OCI-LY1 (cell line): ENCODE data around the gene ZNF260.

Experiments used
- H2AFZ ChIP-seq: fragments of 200-600 bp; sonication (generic), shearing (Covaris generic); 2 replicates; pipeline ENCODE4 v1.6.0; 2014; ENCODE audit warnings: antibody characterized with exemption, mild to moderate bottlenecking, low read length
- H3F3A ChIP-seq: fragments of 200-600 bp; sonication (generic), shearing (Covaris generic); 2 replicates; pipeline ENCODE4 v1.6.0; 2014; ENCODE audit warnings: mild to moderate bottlenecking, antibody characterized with exemption, low read length, moderate library complexity; ENCODE audit not compliant: insufficient read depth
- H3K27ac ChIP-seq: fragments of 200-600 bp; sonication (generic); 2 replicates; pipeline ENCODE4 v1.5.1; 2014; ENCODE audit warnings: low read length, mixed run types, mild to moderate bottlenecking, low read depth; ENCODE audit not compliant: poor library complexity, severe bottlenecking
- H3K27me3 ChIP-seq: fragments of 200-600 bp; sonication (generic); 2 replicates; pipeline ENCODE4 v1.6.0; 2014; ENCODE audit warnings: antibody characterized with exemption, mild to moderate bottlenecking, low read length, moderate library complexity; ENCODE audit not compliant: insufficient read depth
- H3K36me3 ChIP-seq: fragments of 200-600 bp; sonication (generic); 2 replicates; pipeline ENCODE4 v1.6.1; 2014; ENCODE audit warnings: mild to moderate bottlenecking, antibody characterized with exemption, low read length, moderate library complexity, mixed read lengths; ENCODE audit not compliant: insufficient read depth
- H3K4me1 ChIP-seq: fragments of 200-600 bp; sonication (generic); 2 replicates; pipeline ENCODE4 v1.5.1; 2014; ENCODE audit warnings: mild to moderate bottlenecking, low read length, moderate library complexity; ENCODE audit not compliant: insufficient read depth, severe bottlenecking
- H3K4me2 ChIP-seq: fragments of 200-600 bp; sonication (generic), shearing (Covaris generic); 2 replicates; pipeline ENCODE4 v1.6.1; 2014; ENCODE audit warnings: low read length
- H3K4me3 ChIP-seq: fragments of 200-600 bp; sonication (generic); 2 replicates; pipeline ENCODE4 v1.5.1; 2014; ENCODE audit warnings: low read length, low read depth, mild to moderate bottlenecking, mixed read lengths; ENCODE audit not compliant: poor library complexity, severe bottlenecking
- H3K79me2 ChIP-seq: fragments of 200-600 bp; shearing (Covaris generic); 2 replicates; pipeline ENCODE4 v1.6.1; 2016; ENCODE audit warnings: mixed run types, low read length, mixed read lengths; ENCODE audit not compliant: insufficient read depth
- H3K9ac ChIP-seq: fragments of 200-600 bp; sonication (generic), shearing (Covaris generic); 2 replicates; pipeline ENCODE4 v1.6.1; 2014; ENCODE audit warnings: mild to moderate bottlenecking, low read length, mixed read lengths
- H3K9me2 ChIP-seq: fragments of 200-600 bp; sonication (generic), shearing (Covaris generic); 2 replicates; pipeline ENCODE4 v1.6.1; 2014; ENCODE audit warnings: low read depth, mild to moderate bottlenecking, low read length, mixed read lengths
- H3K9me3 ChIP-seq: fragments of 200-600 bp; shearing (Covaris generic); 2 replicates; pipeline ENCODE4 v1.6.1; 2014; ENCODE audit warnings: low read length, mixed read lengths
- H4K20me1 ChIP-seq: fragments of 200-600 bp; sonication (generic), shearing (Covaris generic); 2 replicates; pipeline ENCODE4 v1.6.0; 2016; ENCODE audit warnings: mild to moderate bottlenecking, low read length; ENCODE audit not compliant: insufficient read depth
- CTCF ChIP-seq: fragments of 200-600 bp; sonication (generic), shearing (Covaris generic); IDR thresholded peaks from 2 replicates; pipeline ENCODE4 v1.5.1; 2017; ENCODE audit warnings: mild to moderate bottlenecking, antibody characterized with exemption, low read length, moderate library complexity, mixed read lengths
- EZH2 ChIP-seq: fragments of 200-600 bp; sonication (generic), shearing (Covaris generic); IDR thresholded peaks from 2 replicates; pipeline ENCODE4 v1.8.0; 2017; ENCODE audit warnings: borderline replicate concordance, mixed run types, mild to moderate bottlenecking, antibody characterized with exemption, low read length, moderate library complexity, mixed read lengths

ZNF260 gene

GRCh38 chr19:36527873-36528193 lies 238 bp downstream of the ZNF260 start:
- H3K9me2 ChIP-seq, result no peaks in the 10 kb centered on the region
- no peaks in the 10 kb centered on the region for H4K20me1 ChIP-seq
- no peak overlapping the region for H2AFZ ChIP-seq
- peaks cover 17% of the 10 kb centered on the region for H3K79me2 ChIP-seq
- no peaks in the 10 kb centered on the region for H3F3A ChIP-seq
- peak overlapping the region; percentile 87 for H3K4me2 ChIP-seq
- TF ChIP-seq CTCF, result no peak
- no peak for TF ChIP-seq EZH2
- peak overlapping the region; percentile 80 for H3K9ac ChIP-seq
- H3K4me1 ChIP-seq, result peaks cover 21% of the 10 kb centered on the region
- H3K9me3 ChIP-seq, result peaks cover 10% of the 10 kb centered on the region
- H3K36me3 ChIP-seq, result peaks cover 41% of the 10 kb centered on the region
- no peaks in the 10 kb centered on the region for H3K27me3 ChIP-seq
- H3K27ac ChIP-seq, result peak overlapping the region; percentile 65
- peak overlapping the region; percentile 81 for H3K4me3 ChIP-seq

GRCh38 chr19:36527341-36527740 lies 730 bp downstream of the ZNF260 start:
- no peak overlapping the region for H2AFZ ChIP-seq
- no peaks in the 10 kb centered on the region for H4K20me1 ChIP-seq
- H3F3A ChIP-seq, result no peaks in the 10 kb centered on the region
- peak overlapping the region; percentile 65 for H3K27ac ChIP-seq
- no peaks in the 10 kb centered on the region for H3K27me3 ChIP-seq
- H3K4me2 ChIP-seq, result peak overlapping the region; percentile 87
- H3K9ac ChIP-seq, result peak overlapping the region; percentile 80
- H3K36me3 ChIP-seq, result peaks cover 41% of the 10 kb centered on the region
- TF ChIP-seq CTCF (no peak), EZH2 (no peak)
- H3K79me2 ChIP-seq, result peaks cover 17% of the 10 kb centered on the region
- H3K4me1 ChIP-seq, result peaks cover 21% of the 10 kb centered on the region
- peaks cover 12% of the 10 kb centered on the region for H3K9me3 ChIP-seq
- H3K9me2 ChIP-seq, result no peaks in the 10 kb centered on the region
- peak overlapping the region; percentile 81 for H3K4me3 ChIP-seq

GRCh38 chr19:36526581-36526980 lies 1.5 kb downstream of the ZNF260 start:
- no peaks in the 10 kb centered on the region for H3K27me3 ChIP-seq
- H3K4me1 ChIP-seq, result peaks cover 21% of the 10 kb centered on the region
- no peaks in the 10 kb centered on the region for H4K20me1 ChIP-seq
- H3K79me2 ChIP-seq, result peaks cover 17% of the 10 kb centered on the region
- no peak overlapping the region for H3K9ac ChIP-seq
- no peak overlapping the region for H3K27ac ChIP-seq
- H3K36me3 ChIP-seq, result peaks cover 44% of the 10 kb centered on the region
- H2AFZ ChIP-seq, result no peak overlapping the region
- H3K9me2 ChIP-seq, result no peaks in the 10 kb centered on the region
- H3K4me2 ChIP-seq, result peak overlapping the region; percentile 87
- TF ChIP-seq CTCF, result no peak
- TF ChIP-seq EZH2, result no peak
- no peaks in the 10 kb centered on the region for H3F3A ChIP-seq
- H3K9me3 ChIP-seq, result peaks cover 12% of the 10 kb centered on the region
- peak overlapping the region; percentile 81 for H3K4me3 ChIP-seq
